SKM-1 (cell line): ENCODE data around the gene PACC1.

Experiments
- DNase-seq: peaks from one replicate; lab custom pipeline; 2025; ENCODE audit not compliant: unreplicated experiment; lab: John Stamatoyannopoulos, UW

The PACC1 gene

GRCh38 chr1:212438831-212439237 is 24.1 kb upstream of the PACC1 start:
- DNase-seq, result no peak

- DNase-seq, result no peak
Observed at GRCh38 chr1:212437179-212437798, 22.6 kb upstream of the PACC1 start.

DNA sequence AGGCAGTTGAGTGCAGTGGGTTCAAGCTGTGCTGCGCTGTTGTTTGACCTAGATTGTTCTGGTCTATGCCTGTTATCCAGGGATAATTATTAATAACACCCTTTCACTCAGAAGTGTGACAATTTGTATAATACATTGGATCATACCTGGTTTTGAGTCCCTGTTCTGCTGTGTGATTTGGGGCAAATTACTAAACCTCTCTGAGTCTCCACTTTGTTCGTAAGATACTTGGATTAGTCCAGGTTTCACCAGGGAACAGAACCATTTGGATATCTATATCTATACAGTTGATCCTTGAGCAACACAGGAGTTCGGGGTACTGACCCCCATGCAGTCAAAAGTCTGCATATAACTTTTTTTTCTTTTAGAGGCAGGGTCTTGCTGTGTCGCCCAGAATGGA is 20.3 kb upstream of the PACC1 start:
- DNase-seq, result no peak

DNA sequence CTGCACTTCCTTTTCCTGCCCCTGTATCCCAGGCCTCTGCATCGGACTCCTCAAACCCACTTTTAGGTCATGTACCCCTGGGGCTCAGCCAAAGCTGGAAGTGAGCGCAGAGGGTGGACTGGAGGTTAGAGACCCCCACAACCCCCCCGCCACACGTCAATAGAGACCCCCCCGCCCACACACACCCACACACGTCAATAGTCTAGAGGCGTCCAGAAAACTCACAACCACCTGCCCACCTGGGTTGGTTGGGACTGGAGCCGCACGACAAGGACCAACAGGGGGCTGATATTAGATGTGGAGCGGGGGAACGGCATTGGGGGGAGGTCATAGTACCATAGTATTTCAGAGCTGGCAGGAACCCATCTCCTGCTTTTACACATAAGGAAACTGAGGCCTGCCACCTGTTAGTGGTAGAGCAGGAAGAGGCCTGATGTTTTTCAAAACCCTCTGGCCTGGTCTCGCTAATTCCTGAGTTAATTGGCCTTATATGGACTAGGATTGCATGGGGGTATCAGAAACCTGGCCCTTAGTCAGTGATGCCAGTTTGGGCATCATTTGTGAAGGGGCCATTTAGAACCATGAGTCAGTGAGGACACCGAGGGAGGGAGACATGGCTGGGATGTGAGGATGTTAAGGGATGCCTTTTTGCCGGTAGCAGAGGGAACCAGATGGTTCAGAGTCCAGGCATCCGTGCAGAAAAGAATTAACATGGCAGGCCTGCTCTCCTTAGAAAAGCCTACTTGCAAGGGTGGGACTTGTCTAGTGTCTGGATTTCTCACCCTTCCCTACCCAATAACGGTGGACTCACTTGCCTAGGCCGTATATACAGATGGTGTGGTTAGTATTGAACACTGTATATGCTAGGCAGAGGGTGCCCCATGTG is 19.1 kb upstream of the PACC1 start:
- DNase-seq, result no peak

DNA sequence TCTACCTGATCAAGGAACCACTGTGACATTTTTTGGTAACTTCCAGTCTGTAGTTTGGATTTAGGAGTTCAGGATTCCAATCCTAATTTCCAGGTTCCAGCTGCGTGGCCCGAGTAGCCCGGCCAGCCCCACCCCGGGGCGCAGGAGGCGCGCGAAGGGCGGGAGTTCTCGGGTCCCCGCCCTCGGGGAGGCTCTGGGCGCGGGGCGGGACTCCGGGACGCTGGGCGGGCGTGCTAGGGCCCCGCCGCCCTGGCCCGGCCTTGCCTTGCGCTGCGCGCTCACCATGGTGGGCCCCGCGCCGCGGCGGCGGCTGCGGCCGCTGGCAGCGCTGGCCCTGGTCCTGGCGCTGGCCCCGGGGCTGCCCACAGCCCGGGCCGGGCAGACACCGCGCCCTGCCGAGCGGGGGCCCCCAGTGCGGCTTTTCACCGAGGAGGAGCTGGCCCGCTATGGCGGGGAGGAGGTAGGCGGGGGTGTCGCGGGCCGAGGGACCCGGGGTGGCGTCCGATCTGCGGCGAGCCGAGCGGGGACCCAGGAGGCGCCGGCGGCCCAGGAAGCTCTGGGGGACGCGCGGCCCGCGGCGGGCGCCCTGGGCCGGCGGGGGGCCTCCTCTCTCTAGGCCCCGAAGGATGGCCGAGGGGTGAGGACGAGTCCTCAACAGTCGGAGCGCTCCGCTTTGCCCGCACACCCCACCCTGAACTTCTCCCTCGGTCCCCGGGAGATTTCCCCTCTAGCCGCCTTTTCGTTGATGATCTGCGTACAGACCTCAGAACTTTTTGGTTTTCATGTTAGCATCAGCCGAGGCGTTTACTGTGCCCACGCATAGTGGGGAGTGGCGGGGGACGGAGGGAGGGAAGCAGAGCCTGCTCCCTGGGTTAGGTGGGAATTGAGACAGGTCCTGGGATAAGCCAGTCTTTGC is 18.2 kb upstream of the PACC1 start, which contains the start of gene NENF:
TSS of gene NENF (plus strand) at position 260 of the 916 bp plus-strand sequence. CDS start at position 284, 24 bp downstream.
- DNase-seq, result peak; percentile 63

DNA sequence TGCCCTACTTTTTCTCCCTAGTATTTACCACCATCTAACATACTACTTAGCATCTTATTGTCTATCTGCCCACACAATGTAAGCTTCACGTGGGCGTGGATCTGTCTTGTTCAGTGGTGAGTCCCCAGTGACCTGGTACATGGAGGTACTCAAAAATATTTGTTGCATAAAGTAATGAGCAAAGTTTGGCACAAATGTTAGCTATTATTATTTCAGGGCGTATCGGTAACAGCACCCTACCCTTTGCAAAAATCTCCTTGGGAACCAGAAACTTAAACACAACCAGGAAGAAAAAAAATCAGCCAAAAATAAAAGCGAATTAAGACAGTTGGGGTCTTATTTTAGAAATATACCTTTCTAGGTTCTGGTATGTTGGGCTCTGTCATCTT is 17.6 kb upstream of the PACC1 start:
- no peak for DNase-seq

DNA sequence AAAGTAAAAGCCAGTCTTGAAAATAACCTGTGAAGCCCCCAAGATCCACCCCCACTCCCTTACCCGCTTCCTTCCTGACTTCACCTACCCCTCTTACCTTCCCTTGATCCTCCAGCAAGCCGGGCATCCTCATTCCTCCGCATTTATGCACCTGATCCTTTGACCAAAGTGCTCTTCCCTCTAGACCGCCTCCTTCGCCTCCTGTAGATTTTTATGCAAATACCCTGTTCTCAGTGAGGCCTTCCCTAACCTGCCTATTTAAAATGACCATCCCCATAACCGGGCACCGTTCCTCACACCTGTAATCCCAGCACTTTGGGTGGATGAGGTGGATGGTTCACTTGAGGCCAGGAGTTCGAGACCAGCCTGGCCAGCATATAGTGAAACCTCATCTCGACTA is 17.0 kb upstream of the PACC1 start:
- no peak for DNase-seq

- DNase-seq, result no peak
Observed at GRCh38 chr1:212430955-212431394, 16.3 kb upstream of the PACC1 start.

DNA sequence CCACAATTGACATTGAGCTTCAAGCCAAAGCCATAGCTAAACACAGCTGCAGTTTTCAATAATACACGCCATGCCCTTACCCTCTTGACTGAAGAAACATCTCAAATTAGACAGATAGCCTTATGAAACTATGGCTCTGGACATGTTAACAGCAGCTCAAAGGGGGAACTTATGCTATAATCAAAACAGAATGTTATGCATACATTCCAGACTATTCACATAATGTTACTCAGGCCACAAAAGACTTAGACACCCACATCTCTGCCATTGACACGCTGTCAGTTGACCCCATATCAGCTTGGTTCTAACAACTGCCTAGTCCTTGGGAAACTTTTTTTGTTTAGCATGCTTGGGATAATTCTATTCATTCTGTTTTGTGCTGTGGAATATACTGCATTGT is 15.7 kb upstream of the PACC1 start:
- no peak for DNase-seq

DNA sequence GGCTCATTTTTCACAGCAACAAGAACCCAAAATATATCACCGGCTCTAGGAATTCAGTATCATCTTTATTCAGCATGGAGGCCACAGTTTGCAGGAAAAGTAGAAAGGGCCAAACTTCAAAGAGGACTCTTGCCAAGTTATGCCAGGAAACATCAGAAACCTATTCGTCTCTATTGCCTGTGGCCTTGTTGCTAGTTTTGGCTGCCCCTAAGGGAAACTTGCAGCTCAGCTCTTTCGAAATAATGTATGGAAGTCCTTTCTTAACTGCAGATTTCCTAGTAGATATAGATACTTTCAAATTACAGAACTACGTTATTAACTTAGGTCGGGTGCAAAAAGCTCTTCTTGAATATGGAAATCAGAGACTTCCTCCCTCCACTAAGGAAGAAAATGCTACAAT is 13.8 kb upstream of the PACC1 start:
- no peak for DNase-seq

- no peak for DNase-seq
Observed at GRCh38 chr1:212423879-212424278, 9.2 kb upstream of the PACC1 start.

GRCh38 chr1:212421165-212421564 is 6.5 kb upstream of the PACC1 start:
- no peak for DNase-seq

DNA sequence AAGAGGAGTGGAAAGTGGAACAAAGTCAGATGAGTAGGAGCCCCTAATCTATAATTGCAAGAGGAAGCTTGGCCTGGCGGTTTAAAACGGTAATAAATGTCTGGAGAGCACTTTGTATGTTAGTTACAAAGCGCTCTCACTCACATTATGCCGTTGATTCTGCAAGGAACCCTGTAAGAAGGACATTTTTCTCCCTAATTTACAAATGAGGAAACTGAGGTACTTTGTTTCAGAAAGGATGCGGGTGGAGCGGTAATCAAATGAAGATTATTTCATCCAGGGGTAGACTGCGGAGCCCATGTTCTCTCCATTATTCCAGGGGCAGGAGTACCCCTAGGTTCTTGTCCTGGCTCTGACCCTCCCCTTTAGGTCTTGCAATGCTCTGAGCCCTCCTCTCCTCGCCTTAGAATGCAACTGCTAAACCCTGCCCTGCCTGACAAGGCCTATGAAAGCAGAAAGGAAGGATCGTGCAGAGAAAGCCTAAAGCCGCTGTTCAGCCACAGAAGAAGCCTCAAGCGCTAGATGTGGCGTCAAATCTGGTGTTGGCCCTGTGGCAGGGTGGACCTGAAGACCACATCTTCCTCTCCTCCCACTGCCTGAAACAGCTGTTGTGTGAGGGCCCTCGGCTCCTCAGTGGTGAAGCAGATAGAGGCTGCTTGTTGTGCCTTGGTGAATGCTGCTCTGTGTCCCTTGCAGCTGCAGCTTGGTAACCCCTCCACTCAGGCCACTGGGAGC is 588 bp upstream of the PACC1 start:
- no peak for DNase-seq

DNA sequence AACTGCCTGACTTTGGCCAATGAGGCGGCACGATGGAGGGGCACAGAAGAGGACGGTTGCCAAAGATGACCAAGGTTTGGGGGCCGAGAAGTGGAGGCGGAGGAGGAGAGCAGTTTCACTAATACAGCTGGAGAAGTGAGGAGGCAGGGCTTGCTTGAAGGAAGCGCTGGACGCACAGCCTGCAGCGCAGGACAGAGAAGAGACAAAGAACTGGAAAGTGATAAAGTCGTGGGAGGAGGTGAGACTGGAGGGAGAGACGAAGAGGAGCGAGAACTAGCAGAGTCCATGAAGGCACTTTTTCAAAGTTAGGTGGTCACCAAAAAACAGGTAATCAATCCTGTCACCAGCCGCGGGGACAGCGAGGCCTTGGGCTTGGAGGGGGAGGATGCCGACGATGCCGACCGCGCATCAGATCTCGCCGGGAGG is 771 bp downstream of the PACC1 start:
- no peak for DNase-seq

DNA sequence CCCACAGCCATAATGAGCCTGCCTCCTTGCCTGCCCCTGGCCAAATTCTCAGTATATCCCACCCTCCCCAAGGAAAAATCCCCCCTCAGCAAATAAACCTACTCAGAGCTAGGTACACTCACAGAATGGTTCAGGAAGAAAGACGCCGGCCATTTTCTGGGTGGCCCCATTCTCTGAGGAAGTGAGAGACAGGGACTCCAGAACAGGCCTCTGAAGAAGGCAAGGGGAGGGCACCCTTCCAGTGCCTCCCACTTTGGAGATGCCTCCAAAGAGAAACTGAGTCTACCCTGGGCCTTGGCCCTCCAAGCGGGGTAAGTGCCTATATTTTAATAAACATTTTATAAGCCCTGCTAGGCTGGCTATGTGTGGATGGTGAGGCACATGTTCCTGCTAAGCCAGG is 2.3 kb downstream of the PACC1 start:
- no peak for DNase-seq

GRCh38 chr1:212410231-212410820 is 4.4 kb downstream of the PACC1 start:
- DNase-seq, result no peak

GRCh38 chr1:212402666-212403321 is 11.9 kb downstream of the PACC1 start:
- no peak for DNase-seq

DNA sequence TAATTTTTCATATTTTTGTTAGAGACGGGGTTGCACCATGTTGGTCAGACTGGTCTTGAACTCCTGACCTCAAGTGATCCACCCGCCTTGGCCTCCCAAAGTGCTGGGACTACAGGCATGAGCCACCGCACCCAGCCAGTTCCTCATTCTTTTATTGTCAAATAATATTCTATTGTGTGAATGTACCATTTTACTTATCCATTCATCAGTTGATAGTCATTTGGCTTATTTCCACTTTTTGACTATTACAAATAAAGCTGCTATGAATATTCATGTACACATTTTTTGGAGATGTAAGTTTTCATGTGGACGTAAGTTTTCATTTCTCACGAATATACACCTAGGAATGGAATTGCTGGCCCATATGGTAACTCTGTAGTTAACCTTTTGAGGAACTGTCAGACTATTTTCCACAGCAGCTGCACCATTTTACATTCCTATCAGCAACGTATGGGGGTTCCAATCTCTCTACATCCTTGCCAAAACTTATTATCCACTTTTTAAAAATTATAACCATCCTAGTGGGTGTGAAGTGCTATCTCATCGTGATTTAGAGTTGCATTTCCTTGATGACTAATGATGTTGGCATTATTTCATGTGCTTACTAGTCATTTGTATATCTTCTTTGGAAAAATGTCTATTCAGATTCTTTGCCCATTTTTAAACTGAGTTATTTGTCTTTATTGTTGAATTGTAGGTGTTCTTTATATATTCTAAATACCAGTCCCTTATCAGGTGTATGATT is 12.7 kb downstream of the PACC1 start:
- no peak for DNase-seq

DNA sequence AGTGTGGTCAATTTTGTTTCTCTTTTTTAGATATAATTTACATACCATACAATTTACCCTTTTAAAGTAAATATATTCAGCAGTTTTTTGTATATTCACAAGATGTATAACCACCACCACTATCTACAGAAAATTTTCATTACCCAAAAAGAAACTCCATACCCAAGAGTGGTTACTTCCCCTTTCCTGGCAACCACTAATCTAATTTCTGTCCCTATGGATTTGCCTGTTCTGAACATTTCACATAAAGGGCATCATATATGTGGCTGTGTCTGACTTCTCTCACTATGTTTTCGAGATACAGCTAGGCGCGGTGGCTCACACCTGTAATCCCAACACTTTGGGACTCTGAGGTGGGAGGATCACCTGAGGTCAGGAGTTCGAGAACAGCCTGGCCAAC is 13.6 kb downstream of the PACC1 start:
- DNase-seq, result no peak
